Measurements from ENCODE around the gene LRRC61.
"Not testable (repeated sequence)": the region's sequence is repeated elsewhere in the genome, so short reads cannot be mapped to it uniquely, and the experiment has no call there.

LRRC61 gene

GRCh38 chr7:150307904-150308303 is 15.3 kb upstream of the LRRC61 start:
- H3K9ac ChIP-seq (ENCODE audit: low read length), result no peak overlapping the region
- H3K4me2 ChIP-seq (ENCODE audit: low read depth, low read length, poor library complexity, severe bottlenecking), result no peak overlapping the region
- no peak overlapping the region for H2AFZ ChIP-seq (ENCODE audit: low read depth, low read length, severe bottlenecking)
- no peaks in the 10 kb centered on the region for H3K79me2 ChIP-seq (ENCODE audit: insufficient read depth, low read length)
- no peaks in the 10 kb centered on the region for H3K9me3 ChIP-seq (ENCODE audit: insufficient read depth, low read length)
- H3K4me3 ChIP-seq (ENCODE audit: insufficient read depth, low read length, poor library complexity, severe bottlenecking), result no peak overlapping the region
- H4K20me1 ChIP-seq (ENCODE audit: low read depth, low read length), result no peaks in the 10 kb centered on the region
- TF ChIP-seq EZH2phosphoT487 (conservative IDR thresholded peaks at IDR 0.05; ENCODE audit: low read length) (no peak), CTCF (IDR thresholded peaks at IDR 0.05; ENCODE audit: insufficient read depth, low read length, poor library complexity, severe bottlenecking) (no peak)
- no peaks in the 10 kb centered on the region for H3F3A ChIP-seq (ENCODE audit: insufficient read depth)
- no peak overlapping the region for H3K27ac ChIP-seq (ENCODE audit: low read depth, low read length)
- H3K36me3 ChIP-seq (ENCODE audit: low read length), result no peaks in the 10 kb centered on the region
- no peaks in the 10 kb centered on the region for H3K27me3 ChIP-seq (ENCODE audit: low read length)
- H3K9me2 ChIP-seq (replicated peaks; ENCODE audit: insufficient read depth, low read length), result no peaks in the 10 kb centered on the region

DNA sequence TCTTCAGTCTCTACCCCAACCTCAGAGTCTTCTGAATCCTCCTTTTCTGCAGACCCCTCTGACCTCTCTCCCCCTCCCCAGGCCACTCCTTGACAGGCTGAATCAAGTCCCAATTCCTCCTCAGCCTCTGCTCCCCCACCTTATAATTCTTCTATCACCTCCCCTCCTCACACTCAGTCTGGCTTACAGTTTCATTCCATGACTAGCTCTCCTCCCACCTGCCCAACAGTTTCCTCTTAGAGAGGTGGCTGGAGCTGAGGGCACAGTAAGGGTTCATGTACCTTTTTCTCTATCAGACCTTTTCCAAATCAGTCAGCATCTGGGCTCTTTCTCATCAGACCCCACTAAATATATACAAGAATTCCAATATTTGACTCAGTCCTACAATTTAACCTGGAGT is 14.6 kb upstream of the LRRC61 start:
- no peaks in the 10 kb centered on the region for H4K20me1 ChIP-seq (ENCODE audit: low read depth, low read length)
- no peak overlapping the region for H3K4me3 ChIP-seq (ENCODE audit: insufficient read depth, low read length, poor library complexity, severe bottlenecking)
- H3K9me3 ChIP-seq (ENCODE audit: insufficient read depth, low read length), result no peaks in the 10 kb centered on the region
- H2AFZ ChIP-seq (ENCODE audit: low read depth, low read length, severe bottlenecking), result no peak overlapping the region
- H3K9ac ChIP-seq (ENCODE audit: low read length), result no peak overlapping the region
- H3K79me2 ChIP-seq (ENCODE audit: insufficient read depth, low read length), result no peaks in the 10 kb centered on the region
- H3K36me3 ChIP-seq (ENCODE audit: low read length), result no peaks in the 10 kb centered on the region
- H3K27ac ChIP-seq (ENCODE audit: low read depth, low read length), result no peak overlapping the region
- no peaks in the 10 kb centered on the region for H3K27me3 ChIP-seq (ENCODE audit: low read length)
- TF ChIP-seq EZH2phosphoT487 (conservative IDR thresholded peaks at IDR 0.05; ENCODE audit: low read length) (no peak), CTCF (IDR thresholded peaks at IDR 0.05; ENCODE audit: insufficient read depth, low read length, poor library complexity, severe bottlenecking) (no peak)
- H3K9me2 ChIP-seq (replicated peaks; ENCODE audit: insufficient read depth, low read length), result no peaks in the 10 kb centered on the region
- no peak overlapping the region for H3K4me2 ChIP-seq (ENCODE audit: low read depth, low read length, poor library complexity, severe bottlenecking)
- H3F3A ChIP-seq (ENCODE audit: insufficient read depth), result no peaks in the 10 kb centered on the region

- no peaks in the 10 kb centered on the region for H3K9me2 ChIP-seq (replicated peaks; ENCODE audit: insufficient read depth, low read length)
- no peak for TF ChIP-seq CTCF (IDR thresholded peaks at IDR 0.05; ENCODE audit: insufficient read depth, low read length, poor library complexity, severe bottlenecking)
- no peak for TF ChIP-seq EZH2phosphoT487 (conservative IDR thresholded peaks at IDR 0.05; ENCODE audit: low read length)
- H3K36me3 ChIP-seq (ENCODE audit: low read length), result no peaks in the 10 kb centered on the region
- no peak overlapping the region for H3K27ac ChIP-seq (ENCODE audit: low read depth, low read length)
- no peaks in the 10 kb centered on the region for H4K20me1 ChIP-seq (ENCODE audit: low read depth, low read length)
- H3K27me3 ChIP-seq (ENCODE audit: low read length), result no peaks in the 10 kb centered on the region
- H2AFZ ChIP-seq (ENCODE audit: low read depth, low read length, severe bottlenecking), result no peak overlapping the region
- no peak overlapping the region for H3K4me3 ChIP-seq (ENCODE audit: insufficient read depth, low read length, poor library complexity, severe bottlenecking)
- no peak overlapping the region for H3K4me2 ChIP-seq (ENCODE audit: low read depth, low read length, poor library complexity, severe bottlenecking)
- H3F3A ChIP-seq (ENCODE audit: insufficient read depth), result no peaks in the 10 kb centered on the region
- H3K79me2 ChIP-seq (ENCODE audit: insufficient read depth, low read length), result no peaks in the 10 kb centered on the region
- no peaks in the 10 kb centered on the region for H3K9me3 ChIP-seq (ENCODE audit: insufficient read depth, low read length)
- H3K9ac ChIP-seq (ENCODE audit: low read length), result no peak overlapping the region
Measured at GRCh38 chr7:150311146-150311545, 12.0 kb upstream of the LRRC61 start.

DNA sequence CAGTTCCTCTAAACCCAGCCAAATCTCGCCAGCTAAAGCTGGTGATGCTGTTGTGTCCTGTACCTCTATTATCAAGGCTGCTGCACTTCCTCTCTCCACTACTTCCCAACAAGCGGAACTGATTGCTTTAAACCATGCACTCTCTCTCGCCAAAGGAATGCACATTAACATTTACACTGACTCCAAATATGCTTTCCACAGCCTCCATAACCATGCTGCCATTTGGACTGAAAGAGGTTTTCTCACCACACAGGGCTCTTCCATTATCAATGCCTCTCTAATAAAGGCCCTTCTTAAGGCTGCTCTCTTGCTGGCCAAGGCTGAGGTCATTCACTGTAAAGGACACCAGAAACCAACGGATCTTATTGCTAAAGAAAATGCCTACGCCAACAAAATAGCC is 11.4 kb upstream of the LRRC61 start:
- no peak overlapping the region for H2AFZ ChIP-seq (ENCODE audit: low read depth, low read length, severe bottlenecking)
- H3F3A ChIP-seq (ENCODE audit: insufficient read depth), result no peaks in the 10 kb centered on the region
- H4K20me1 ChIP-seq (ENCODE audit: low read depth, low read length), result no peaks in the 10 kb centered on the region
- TF ChIP-seq EZH2phosphoT487 (conservative IDR thresholded peaks at IDR 0.05; ENCODE audit: low read length), result no peak
- no peak for TF ChIP-seq CTCF (IDR thresholded peaks at IDR 0.05; ENCODE audit: insufficient read depth, low read length, poor library complexity, severe bottlenecking)
- H3K9me3 ChIP-seq (ENCODE audit: insufficient read depth, low read length), result no peaks in the 10 kb centered on the region
- no peak overlapping the region for H3K4me3 ChIP-seq (ENCODE audit: insufficient read depth, low read length, poor library complexity, severe bottlenecking)
- H3K27ac ChIP-seq (ENCODE audit: low read depth, low read length), result no peak overlapping the region
- H3K79me2 ChIP-seq (ENCODE audit: insufficient read depth, low read length), result no peaks in the 10 kb centered on the region
- no peak overlapping the region for H3K4me2 ChIP-seq (ENCODE audit: low read depth, low read length, poor library complexity, severe bottlenecking)
- H3K9ac ChIP-seq (ENCODE audit: low read length), result no peak overlapping the region
- H3K9me2 ChIP-seq (replicated peaks; ENCODE audit: insufficient read depth, low read length), result no peaks in the 10 kb centered on the region
- no peaks in the 10 kb centered on the region for H3K27me3 ChIP-seq (ENCODE audit: low read length)
- no peaks in the 10 kb centered on the region for H3K36me3 ChIP-seq (ENCODE audit: low read length)

DNA sequence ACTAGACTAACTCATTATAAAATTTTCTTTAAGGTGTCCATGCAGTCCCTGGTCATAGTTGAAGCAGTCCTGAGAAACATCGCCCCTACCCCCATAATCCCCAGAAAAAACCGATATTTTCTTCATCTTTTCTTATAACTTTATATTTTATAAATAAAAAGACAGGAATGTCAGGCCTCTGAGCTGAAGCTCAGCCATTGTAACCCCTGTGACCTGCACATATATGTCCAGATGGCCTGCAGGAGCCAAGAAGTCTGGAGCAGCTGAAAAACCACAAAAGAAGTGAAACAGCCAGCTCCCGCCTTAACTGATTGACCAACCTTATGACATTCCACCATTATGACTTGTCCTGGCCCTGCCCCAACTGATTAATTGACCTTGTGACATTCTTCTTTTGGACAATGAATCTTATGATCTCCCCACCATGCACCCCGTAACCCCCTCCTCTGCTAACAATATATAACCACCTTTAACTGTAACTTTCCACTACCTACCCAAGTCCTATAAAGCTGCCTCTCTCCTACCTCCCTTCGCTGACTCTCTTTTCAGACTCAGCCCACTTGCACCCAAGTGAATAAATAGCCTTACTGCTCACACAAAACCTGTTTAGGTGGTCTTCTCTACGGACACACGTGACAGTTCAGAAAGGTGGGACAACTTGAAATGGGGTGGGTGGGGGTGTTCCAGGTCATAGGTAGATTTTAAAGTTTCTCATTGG is 10.3 kb upstream of the LRRC61 start:
- not testable (repeated sequence) for H3K27me3 ChIP-seq (ENCODE audit: low read length); H3K9ac ChIP-seq (ENCODE audit: low read length); H2AFZ ChIP-seq (ENCODE audit: low read depth, low read length, severe bottlenecking); H3K36me3 ChIP-seq (ENCODE audit: low read length); H3K4me2 ChIP-seq (ENCODE audit: low read depth, low read length, poor library complexity, severe bottlenecking); H3F3A ChIP-seq (ENCODE audit: insufficient read depth); H3K4me3 ChIP-seq (ENCODE audit: insufficient read depth, low read length, poor library complexity, severe bottlenecking); H3K27ac ChIP-seq (ENCODE audit: low read depth, low read length); H3K9me2 ChIP-seq (replicated peaks; ENCODE audit: insufficient read depth, low read length); H3K9me3 ChIP-seq (ENCODE audit: insufficient read depth, low read length); H3K79me2 ChIP-seq (ENCODE audit: insufficient read depth, low read length); H4K20me1 ChIP-seq (ENCODE audit: low read depth, low read length)

Data from SU-DHL-6 (cell line).